ENCODE measurements around the gene HLTF.

Gene HLTF

GRCh38 chr3:149087208-149087607 is 875 bp upstream of the HLTF start:
- no peak for DNase-seq

GRCh38 chr3:149085828-149086231 is 503 bp downstream of the HLTF start:
- peak; percentile 77 for DNase-seq

- no peak for DNase-seq
These were observed 4.6 kb downstream of the HLTF start for GRCh38 chr3:149081772-149082171.

GRCh38 chr3:149080699-149081091 is 5.6 kb downstream of the HLTF start:
- peak; percentile 30 for DNase-seq

- peak; percentile 62 for DNase-seq
These were observed 6.2 kb downstream of the HLTF start for GRCh38 chr3:149080011-149080698.

- no peak for DNase-seq
These were observed 8.7 kb downstream of the HLTF start for GRCh38 chr3:149077628-149078027.

- DNase-seq = no peak
These were observed 18.4 kb downstream of the HLTF start for GRCh38 chr3:149067883-149068282.

GRCh38 chr3:149061776-149062175 is 24.6 kb downstream of the HLTF start:
- no peak for DNase-seq

- DNase-seq = no peak
These were observed 27.7 kb downstream of the HLTF start for GRCh38 chr3:149058602-149059001.

GRCh38 chr3:149058198-149058597 is 28.1 kb downstream of the HLTF start:
- DNase-seq = no peak

GRCh38 chr3:149055575-149055974 is 30.8 kb downstream of the HLTF start:
- DNase-seq = no peak

GRCh38 chr3:149044339-149045083 is 41.8 kb downstream of the HLTF start:
- DNase-seq = no peak

GRCh38 chr3:149042789-149043386 is 43.4 kb downstream of the HLTF start:
- DNase-seq = no peak

- DNase-seq = no peak
These were observed 48.0 kb downstream of the HLTF start for GRCh38 chr3:149038322-149038721.

GRCh38 chr3:149037684-149038083 is 48.6 kb downstream of the HLTF start:
- no peak for DNase-seq

- no peak for DNase-seq
These were observed 55.2 kb downstream of the HLTF start for GRCh38 chr3:149031096-149031495.

- no peak for DNase-seq
These were observed 59.6 kb downstream of the HLTF start for GRCh38 chr3:149026718-149027117.

GRCh38 chr3:149023951-149024350 is 62.4 kb downstream of the HLTF start:
- no peak for DNase-seq

GRCh38 chr3:149021830-149022229 is 64.5 kb downstream of the HLTF start:
- DNase-seq = no peak

- no peak for DNase-seq
These were observed 65.5 kb downstream of the HLTF start for GRCh38 chr3:149020839-149021252.

- DNase-seq = no peak
These were observed 66.0 kb downstream of the HLTF start for GRCh38 chr3:149020196-149020838.

- DNase-seq = peak; percentile 19
These were observed 66.8 kb downstream of the HLTF start for GRCh38 chr3:149019580-149019979.

- no peak for DNase-seq
These were observed 68.1 kb downstream of the HLTF start for GRCh38 chr3:149018247-149018646.
